RWPE1 (cell line): Measurements from ENCODE around the gene TRPM5.

ENCODE experiments used
- CTCF ChIA-PET: fragments of 350-600 bp; sonication (Branson Sonifier 250); formaldehyde crosslinking; extraction: SDS; loops from one replicate; lab custom pipeline; 2021; lab: Yijun Ruan, JAX
- POLR2A ChIA-PET: fragments of 400-600 bp; formaldehyde crosslinking; extraction: SDS; loops from one replicate; lab custom pipeline; 2020; ENCODE audit warnings: antibody characterized with exemption; ENCODE audit not compliant: low non-redundant PET; lab: Yijun Ruan, JAX
- DNase-seq: peaks from one replicate; pipeline ENCODE4 v3.0.0; 2012; ENCODE audit warnings: low spot score
- H3K27ac ChIP-seq: fragments of 450-650 bp; 2 replicates; pipeline ENCODE4 v1.5.1; 2017
- CTCF ChIP-seq: fragments of 450-650 bp; conservative IDR thresholded peaks from 2 replicates; pipeline ENCODE4 v1.5.1; 2017; ENCODE audit warnings: low read depth, mild to moderate bottlenecking

The TRPM5 gene

GRCh38 chr11:2419638-2420501 lies 24.4 kb downstream of the TRPM5 start:
- ChIA-PET POLR2A (no interaction called here), CTCF (interaction anchor here (0.5 to 4.8 kb wide), 44 partner anchors 11 to 767 kb away, joined by 3 to 161 read pairs (median 5); partner anchors contain the start of genes C11orf21, CD81, KCNQ1 and TSPAN32)
- peak; percentile 66 for DNase-seq
- H3K27ac ChIP-seq, result no peak overlapping the region
- peak; percentile 76 for TF ChIP-seq CTCF

GRCh38 chr11:2418693-2419360 lies 25.5 kb downstream of the TRPM5 start:
- DNase-seq, result no peak
- H3K27ac ChIP-seq, result no peak overlapping the region
- no peak for TF ChIP-seq CTCF
- ChIA-PET CTCF (interaction anchor here (0.5 to 4.8 kb wide), 28 partner anchors 10 to 766 kb away, joined by 3 to 161 read pairs (median 4); partner anchors contain the start of genes C11orf21, CD81, TSPAN32 and TSSC4), POLR2A (no interaction called here)

- CTCF ChIA-PET, result interaction anchor here (0.6 to 4.8 kb wide), 5 partner anchors 65 to 720 kb away, joined by 3 to 161 read pairs (median 4); partner anchors contain the start of genes C11orf21 and TSPAN32
- POLR2A ChIA-PET, result no interaction called here
- DNase-seq, result no peak
- no peak for TF ChIP-seq CTCF
- no peak overlapping the region for H3K27ac ChIP-seq
These were observed 26.2 kb downstream of the TRPM5 start for GRCh38 chr11:2417856-2418692.

GRCh38 chr11:2416765-2417164 lies 27.5 kb downstream of the TRPM5 start:
- TF ChIP-seq CTCF, result no peak
- no peak for DNase-seq
- CTCF ChIA-PET, result interaction anchor here (0.5 to 1.7 kb wide), 3 partner anchors 16 to 116 kb away, joined by 3 to 9 read pairs (median 5); partner anchors contain the start of gene TSSC4
- POLR2A ChIA-PET, result no interaction called here
- no peak overlapping the region for H3K27ac ChIP-seq

GRCh38 chr11:2415601-2416380 lies 28.5 kb downstream of the TRPM5 start:
- TF ChIP-seq CTCF, result no peak
- ChIA-PET POLR2A (no interaction called here), CTCF (interaction anchor here (1.0 to 1.7 kb wide), 2 partner anchors 15 to 111 kb away, joined by 5 to 9 read pairs; partner anchors contain the start of gene TSSC4)

More at GRCh38 chr11:2415601-2416380, 28.5 kb downstream of the TRPM5 start:
- DNase-seq, result no peak
- H3K27ac ChIP-seq, result no peak overlapping the region
